Measurements from ENCODE around the gene GRM7.

- TF ChIP-seq CTCF (conservative IDR thresholded peaks at IDR 0.05; ENCODE audit: low read depth, low read length) = no peak
- no peak for TF ChIP-seq EZH2 (IDR thresholded peaks at IDR 0.05; ENCODE audit: low read length, unreplicated experiment)
These were observed 381.4 kb downstream of the GRM7 start for GRCh38 chr3:7242303-7242635.

Measured in PC-3 (cell line).